B cell (primary cell): ENCODE measurements around the gene BRMS1. TPM values are rescaled to one million over a fixed set of nuclear protein-coding genes. Genes with fewer than 3 reads are reported as not detected.

Source experiments
- ATAC-seq: fragments of 200-7000 bp; cut with Tn5 transposase; one replicate; pipeline ENCODE4 v1.10.0; 2021; ENCODE audit warnings: low read depth, mild to moderate bottlenecking, moderate number of reproducible peaks, moderate library complexity
- CTCF ChIA-PET: fragments of 350-600 bp; sonication (Branson Sonifier 250); formaldehyde crosslinking; loops from one replicate; lab custom pipeline; 2021; ENCODE audit warnings: antibody characterized with exemption, inconsistent platforms; lab: Charles Lee
- POLR2A ChIA-PET: fragments of 350-600 bp; sonication (Branson Sonifier 250); formaldehyde crosslinking; loops from one replicate; lab custom pipeline; 2021; ENCODE audit warnings: antibody characterized with exemption; lab: Charles Lee
- DNase-seq: peaks from one replicate; pipeline ENCODE4 v3.0.0; 2013
- H2AFZ ChIP-seq: 2 replicates; pipeline ENCODE4 v1.6.1; 2012; ENCODE audit warnings: mild to moderate bottlenecking, low read depth, low read length; ENCODE audit not compliant: insufficient read depth, poor library complexity, severe bottlenecking
- H3K27ac ChIP-seq, 2 donors: 1 replicate in 1 of 2; 2 replicates in 1 of 2; pipeline ENCODE4 v1.5.1; 2012 to 2013; ENCODE audit warnings: low read length in 2 of 2, mild to moderate bottlenecking in 2 of 2, moderate library complexity in 1 of 2
- H3K27me3 ChIP-seq, 4 experiments: fragments of 200-600 bp in 1 of 4; sonication (generic) in 1 of 4; replicated peaks in 1 of 4; 1 replicate in 2 of 4; 2 replicates in 2 of 4; pipeline versions ENCODE4 v1.6.1 to v1.7.0; 2013 to 2016; ENCODE audit warnings: low read length in 3 of 4, mild to moderate bottlenecking in 2 of 4, mixed read lengths in 1 of 4, moderate library complexity in 1 of 4; ENCODE audit not compliant: insufficient read depth in 4 of 4, control insufficient read depth in 3 of 4; ENCODE audit errors: control extremely low read depth in 1 of 4
- H3K36me3 ChIP-seq, 2 experiments: replicated peaks in 1 of 2; 1 replicate in 1 of 2; 2 replicates in 1 of 2; pipeline versions ENCODE4 v1.6.1 to v1.7.1; 2013; ENCODE audit warnings: low read length in 1 of 2; ENCODE audit not compliant: insufficient read depth in 2 of 2, control insufficient read depth in 1 of 2; ENCODE audit errors: control extremely low read depth in 1 of 2, extremely low read depth in 1 of 2
- H3K4me1 ChIP-seq, 2 donors: fragments of 200-600 bp in 1 of 2; sonication (generic) in 1 of 2; 1 replicate in 1 of 2; 2 replicates in 1 of 2; pipeline versions ENCODE4 v1.5.1 to v1.6.1; 2013 to 2017; ENCODE audit warnings: low read length in 2 of 2; ENCODE audit not compliant: control insufficient read depth in 2 of 2, insufficient read depth in 2 of 2
- H3K4me2 ChIP-seq: replicated peaks from 2 replicates; pipeline ENCODE3; 2012; ENCODE audit warnings: mild to moderate bottlenecking, low read depth, low read length; ENCODE audit not compliant: poor library complexity, severe bottlenecking
- H3K4me3 ChIP-seq, 5 experiments: fragments of 200-600 bp in 1 of 5; sonication (generic) in 1 of 5; 1 replicate in 3 of 5; 2 replicates in 2 of 5; pipeline versions ENCODE4 v1.5.1 to v1.7.0; 2011 to 2016; ENCODE audit warnings: low read length in 4 of 5, mild to moderate bottlenecking in 4 of 5, low read depth in 2 of 5, control low read depth in 1 of 5, moderate library complexity in 1 of 5; ENCODE audit not compliant: insufficient read depth in 1 of 5; ENCODE audit errors: control extremely low read depth in 1 of 5, extremely low read depth in 1 of 5
- H3K79me2 ChIP-seq: fragments of 200-600 bp; sonication (generic); one replicate; pipeline ENCODE4 v1.6.0; 2016; ENCODE audit warnings: low read length; ENCODE audit not compliant: control insufficient read depth, insufficient read depth
- H3K9ac ChIP-seq: fragments of 200-600 bp; sonication (generic); 2 replicates; pipeline ENCODE4 v1.6.1; 2017; ENCODE audit warnings: mild to moderate bottlenecking, low read length, moderate library complexity
- H3K9me3 ChIP-seq, 3 donors: one replicate each; pipeline versions ENCODE4 v1.6.1 to v1.7.1; 2013; ENCODE audit warnings: low read length in 2 of 3; ENCODE audit not compliant: control insufficient read depth in 2 of 3, insufficient read depth in 1 of 3; ENCODE audit errors: control extremely low read depth in 1 of 3
- H4K20me1 ChIP-seq: 2 replicates; pipeline ENCODE4 v1.6.0; 2012; ENCODE audit warnings: mild to moderate bottlenecking, low read length; ENCODE audit not compliant: insufficient read depth, control insufficient read depth, poor library complexity, severe bottlenecking
- H3K27ac Mint-ChIP-seq: one replicate; pipeline ENCODE4 v1.8.0; 2021; ENCODE audit warnings: mixed read lengths
- H3K27me3 Mint-ChIP-seq: one replicate; pipeline ENCODE4 v1.8.0; 2021; ENCODE audit warnings: mixed read lengths
- H3K4me1 Mint-ChIP-seq: one replicate; pipeline ENCODE4 v1.8.0; 2021; ENCODE audit warnings: mixed read lengths
- H3K4me3 Mint-ChIP-seq: one replicate; pipeline ENCODE4 v1.8.0; 2021; ENCODE audit warnings: mixed read lengths
- H3K9me3 Mint-ChIP-seq: one replicate; pipeline ENCODE4 v1.8.0; 2022; ENCODE audit warnings: mixed read lengths; ENCODE audit not compliant: insufficient read depth
- CTCF ChIP-seq: fragments of 200-600 bp; IDR thresholded peaks from one replicate; pipeline ENCODE4 v1.8.0; 2022; ENCODE audit warnings: antibody characterized with exemption, mild to moderate bottlenecking
- EZH2 ChIP-seq: IDR thresholded peaks from 2 replicates; pipeline ENCODE4 v1.6.1; 2012; ENCODE audit warnings: borderline replicate concordance, low read depth, mild to moderate bottlenecking, moderate library complexity, low read length; ENCODE audit not compliant: insufficient read depth, poor library complexity, severe bottlenecking
- WGBS: methylation state at CpG from one replicate; pipeline ENCODE4 v1.1.5; 2013; ENCODE audit warnings: missing lambda C conversion rate; ENCODE audit not compliant: insufficient coverage; 5-methylcytosine and 5-hydroxymethylcytosine counted together
- intact Hi-C: fragments of 100-400 bp; cut with micrococcal nuclease; formaldehyde crosslinking; loops from one replicate; pipeline ENCODE4 v1.10.0; 2022
- polyA plus RNA-seq: library from polyadenylated mRNA; depleted of rRNA; stranded (reverse); fragments of >200 nt; gene quantifications from 2 replicates; pipeline ENCODE4 v1.2.3, GENCODE V29; 2012
- total RNA-seq, 2 donors: library from RNA; stranded (reverse); fragments of 120-200 nt in 1 of 2; gene quantifications; 1 replicate in 1 of 2; 2 replicates in 1 of 2; pipeline versions ENCODE4 v1.2.3 to v1.2.4, GENCODE V29; 2013 to 2022

Gene BRMS1
- total and polyA plus RNA-seq, 2 donors (not counting 1 experiment from before 2014, with no cell fraction given) = 51.2 to 58.3 TPM

- peaks cover 0 to 49% of the 10 kb centered on the region in 2 experiments for H3K36me3 ChIP-seq
- intact Hi-C loops = no loop called here
- no peak overlapping the region for H3K27ac Mint-ChIP-seq
These were observed 3.3 kb downstream of the BRMS1 start for GRCh38 chr11:66341502-66342126.

More at GRCh38 chr11:66341502-66342126, 3.3 kb downstream of the BRMS1 start:
- no peak overlapping the region for H3K4me3 ChIP-seq
- Mint-ChIP-seq H3K27me3 (no peaks in the 10 kb centered on the region), H3K4me3 (no peak overlapping the region), H3K4me1 (peaks cover 42% of the 10 kb centered on the region), H3K9me3 (no peaks in the 10 kb centered on the region)
- DNase-seq (no peak), ATAC-seq (no peak)
- no peak overlapping the region for H3K27ac ChIP-seq
- H3K4me2 ChIP-seq = no peak overlapping the region
- peaks cover 0 to 1% (median 0%) of the 10 kb centered on the region in 4 experiments for H3K27me3 ChIP-seq
- WGBS = 97% methylated on average over 20 of the region's 21 CpGs
- ChIA-PET POLR2A (no interaction called here), CTCF (interaction anchor here (1.1 to 3.1 kb wide), 3 partner anchors 10 to 44 kb away, joined by 3 to 13 read pairs (median 10); no protein-coding TSS in a partner anchor)
- H2AFZ ChIP-seq = no peak overlapping the region
- TF ChIP-seq EZH2 (no peak), CTCF (no peak)
- peaks cover 19 to 39% of the 10 kb centered on the region in 2 donors for H3K4me1 ChIP-seq
- peaks cover 53% of the 10 kb centered on the region for H4K20me1 ChIP-seq
- peaks cover 31% of the 10 kb centered on the region for H3K79me2 ChIP-seq
- no peak overlapping the region for H3K9ac ChIP-seq
- no peaks in the 10 kb centered on the region for H3K9me3 ChIP-seq
